Measurements from ENCODE around the gene HOXA5. TPM values are rescaled to one million over a fixed set of nuclear protein-coding genes. Genes with fewer than 3 reads are reported as not detected.

HOXA5 gene
- total and polyA plus RNA-seq, 2 of the 8 experiments (the other 6 are each of a cell fraction or from before 2014, with no cell fraction given), result not detected

- TF ChIP-seq, protein P1, sequence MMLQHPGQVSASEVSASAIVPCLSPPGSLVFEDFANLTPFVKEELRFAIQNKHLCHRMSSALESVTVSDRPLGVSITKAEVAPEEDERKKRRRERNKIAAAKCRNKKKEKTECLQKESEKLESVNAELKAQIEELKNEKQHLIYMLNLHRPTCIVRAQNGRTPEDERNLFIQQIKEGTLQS (IDR thresholded peaks at IDR 0.05; ENCODE audit: insufficient read depth, low read depth, low read length), result no peak
- TF ChIP-seq RBBP5 (IDR thresholded peaks at IDR 0.05; ENCODE audit: borderline replicate concordance, low read depth, low read length) (no peak), HDAC2 (IDR thresholded peaks at IDR 0.05; ENCODE audit: borderline replicate concordance in 1 of 2, low read depth in 2 of 2, low read length in 2 of 2) (no peak), SAP30 (IDR thresholded peaks at IDR 0.05; ENCODE audit: insufficient read depth, insufficient replicate concordance, low read length) (no peak), RNF2 (IDR thresholded peaks at IDR 0.05; ENCODE audit: borderline replicate concordance, low read depth, low read length, missing control alignments, poor library complexity, severe bottlenecking) (peak; percentile 99), CHD2 (IDR thresholded peaks at IDR 0.05; ENCODE audit: low read length) (peak; percentile 34; the same call in 1 of the 2 replicates), CTBP2 (IDR thresholded peaks at IDR 0.05; ENCODE audit: borderline replicate concordance, insufficient read depth, insufficient read length, low read length) (peak; percentile 90), BACH1 (IDR thresholded peaks at IDR 0.05; ENCODE audit: low read length) (no peak), ASH2L (IDR thresholded peaks at IDR 0.05; ENCODE audit: low read length) (no peak), TAF7 (optimal IDR thresholded peaks at IDR 0.05; ENCODE audit: borderline replicate concordance, low read depth, low read length) (no peak), TCF12 (IDR thresholded peaks at IDR 0.05; ENCODE audit: low read depth, low read length) (no peak)
Measured at GRCh38 chr7:27139334-27140125, 4.0 kb downstream of the HOXA5 start (continued).
